Progenitor cell of endocrine pancreas (in vitro differentiated cells): ENCODE measurements around the gene KRTAP25-1. TPM values are rescaled to one million over a fixed set of nuclear protein-coding genes. Genes with fewer than 3 reads are reported as not detected.

Source experiments
- DNase-seq: peaks from one replicate; pipeline ENCODE4 v3.0.0; 2021; ENCODE audit warnings: low spot score; ENCODE audit not compliant: unreplicated experiment
- H3K27ac Mint-ChIP-seq: 2 replicates; pipeline ENCODE4 v1.8.0; 2021; ENCODE audit warnings: mild to moderate bottlenecking, moderate library complexity, mixed read lengths
- H3K27me3 Mint-ChIP-seq: 2 replicates; pipeline ENCODE4 v1.8.0; 2021; ENCODE audit warnings: mixed read lengths
- H3K36me3 Mint-ChIP-seq: 2 replicates; pipeline ENCODE4 v1.8.0; 2022; ENCODE audit warnings: mixed read lengths; ENCODE audit not compliant: insufficient read depth
- H3K4me1 Mint-ChIP-seq: 2 replicates; pipeline ENCODE4 v1.8.0; 2021; ENCODE audit warnings: low read depth, mixed read lengths
- H3K4me3 Mint-ChIP-seq: 2 replicates; pipeline ENCODE4 v1.8.0; 2021; ENCODE audit warnings: low read depth, mild to moderate bottlenecking, moderate library complexity, mixed read lengths
- H3K9me3 Mint-ChIP-seq: 2 replicates; pipeline ENCODE4 v1.8.0; 2021; ENCODE audit warnings: low read depth, mixed read lengths
- CTCF ChIP-seq: fragments of 200-600 bp; sonication (generic); IDR thresholded peaks from one replicate; pipeline ENCODE4 v1.5.0; 2021; ENCODE audit warnings: antibody characterized with exemption, mild to moderate bottlenecking; ENCODE audit not compliant: unreplicated experiment
- total RNA-seq: library from RNA; stranded (reverse); gene quantifications from 2 replicates; pipeline ENCODE4 v1.2.1, GENCODE V29; 2021

KRTAP25-1 gene
- total RNA-seq, 1 donor from 2014 or later = not detected

GRCh38 chr21:30240661-30241060, 48.7 kb downstream of the KRTAP25-1 start:
- Mint-ChIP-seq H3K4me3 (no peak overlapping the region), H3K27me3 (no peaks in the 10 kb centered on the region), H3K4me1 (peaks cover 15% of the 10 kb centered on the region), H3K9me3 (no peaks in the 10 kb centered on the region), H3K36me3 (no peaks in the 10 kb centered on the region), H3K27ac (no peak overlapping the region)
- TF ChIP-seq CTCF = no peak
- DNase-seq = no peak

Other genes starting within 250 kb of the KRTAP25-1 start
- gene CLDN17, start 122.7 kb downstream of the KRTAP25-1 start, total RNA-seq = not detected in 2 replicates
- gene CLDN8, start 73.4 kb downstream of the KRTAP25-1 start, total RNA-seq = not detected in 2 replicates
- gene KRTAP24-1, start 6.6 kb downstream of the KRTAP25-1 start, total RNA-seq = not detected in 2 replicates
- not detected in 2 replicates for gene KRTAP26-1, start 30.8 kb upstream of the KRTAP25-1 start, total RNA-seq
- not detected in 2 replicates for gene KRTAP27-1, start 48.2 kb upstream of the KRTAP25-1 start, total RNA-seq
- gene KRTAP23-1, start 59.1 kb upstream of the KRTAP25-1 start, total RNA-seq = not detected in 2 replicates
- not detected in 2 replicates for gene KRTAP13-2, start 82.8 kb upstream of the KRTAP25-1 start, total RNA-seq
- gene KRTAP13-1, start 106.5 kb upstream of the KRTAP25-1 start, total RNA-seq = not detected in 2 replicates
- not detected in 2 replicates for gene KRTAP13-3, start 136.4 kb upstream of the KRTAP25-1 start, total RNA-seq
- gene KRTAP13-4, start 140.7 kb upstream of the KRTAP25-1 start, total RNA-seq = not detected in 2 replicates
- not detected in 2 replicates for gene KRTAP15-1, start 150.8 kb upstream of the KRTAP25-1 start, total RNA-seq
- not detected in 2 replicates for gene KRTAP19-1, start 190.9 kb upstream of the KRTAP25-1 start, total RNA-seq
- gene KRTAP19-2, start 197.9 kb upstream of the KRTAP25-1 start, total RNA-seq = not detected in 2 replicates
- gene KRTAP19-3, start 202.5 kb upstream of the KRTAP25-1 start, total RNA-seq = not detected in 2 replicates
- gene KRTAP19-4, start 207.7 kb upstream of the KRTAP25-1 start, total RNA-seq = not detected in 2 replicates
- gene KRTAP19-5, start 212.6 kb upstream of the KRTAP25-1 start, total RNA-seq = not detected in 2 replicates